ENCODE measurements around the gene FBRSL1.
"Not testable (repeated sequence)": the region's sequence is repeated elsewhere in the genome, so short reads cannot be mapped to it uniquely, and the experiment has no call there.

The FBRSL1 gene

GRCh38 chr12:132471858-132472255 is 18.1 kb upstream of the FBRSL1 start:
- no peak for DNase-seq

GRCh38 chr12:132472386-132472785 is 17.6 kb upstream of the FBRSL1 start:
- DNase-seq, result no peak

- DNase-seq, result no peak
Observed at GRCh38 chr12:132474237-132474741, 15.7 kb upstream of the FBRSL1 start.

DNA sequence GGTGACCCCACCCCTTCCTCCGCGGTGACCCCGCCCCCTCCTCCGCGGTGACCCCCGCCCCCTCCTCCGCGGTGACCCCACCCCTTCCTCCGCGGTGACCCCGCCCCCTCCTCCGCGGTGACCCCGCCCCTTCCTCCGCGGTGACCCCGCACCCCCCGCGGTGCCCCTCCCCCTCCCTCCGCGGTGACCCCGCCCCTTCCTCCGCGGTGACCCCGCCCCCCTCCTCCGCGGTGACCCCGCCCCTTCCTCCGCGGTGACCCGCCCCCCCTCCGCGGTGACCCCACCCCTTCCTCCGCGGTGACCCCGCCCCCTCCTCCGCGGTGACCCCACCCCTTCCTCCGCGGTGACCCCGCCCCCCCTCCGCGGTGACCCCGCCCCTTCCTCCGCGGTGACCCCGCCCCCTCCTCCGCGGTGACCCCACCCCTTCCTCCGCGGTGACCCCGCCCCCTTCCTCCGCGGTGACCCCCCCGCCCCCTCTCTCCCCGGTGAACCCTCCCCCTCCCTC is 15.1 kb upstream of the FBRSL1 start:
- DNase-seq, result not testable (repeated sequence)

DNA sequence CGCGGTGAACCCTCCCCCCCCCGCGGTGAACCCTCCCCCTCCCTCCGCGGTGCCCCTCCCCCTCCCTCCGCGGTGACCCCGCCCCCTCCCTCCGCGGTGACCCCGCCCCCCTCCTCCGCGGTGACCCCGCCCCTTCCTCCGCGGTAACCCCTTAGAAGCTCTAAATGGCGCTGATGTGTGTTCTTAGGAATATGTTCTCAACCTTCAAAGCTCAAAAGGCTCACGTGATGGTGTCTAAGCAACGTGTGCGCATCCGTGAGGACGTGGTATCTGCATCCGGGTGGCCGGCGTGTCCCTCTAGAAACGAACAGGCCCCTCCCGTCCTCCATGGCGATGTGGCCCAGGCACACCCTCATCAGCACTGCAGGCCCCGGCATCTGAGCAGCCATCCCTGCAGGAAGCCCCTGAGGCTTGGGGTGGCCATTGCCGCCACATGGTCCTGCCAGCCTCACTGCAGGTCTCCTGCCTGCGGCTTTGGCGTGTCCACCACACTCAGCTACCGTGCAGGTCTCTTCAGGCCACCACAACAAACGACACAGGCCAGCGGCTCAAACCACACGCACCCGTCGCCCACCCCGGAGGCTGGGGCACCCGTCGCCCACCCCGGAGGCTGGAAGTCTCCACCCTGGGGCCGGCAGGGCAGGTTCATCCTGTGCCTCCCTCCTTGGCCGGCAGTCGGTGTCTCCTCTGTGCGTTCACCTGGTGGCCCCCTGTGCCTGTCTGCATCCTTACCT is 14.5 kb upstream of the FBRSL1 start:
- peak; percentile 7 for DNase-seq

DNA sequence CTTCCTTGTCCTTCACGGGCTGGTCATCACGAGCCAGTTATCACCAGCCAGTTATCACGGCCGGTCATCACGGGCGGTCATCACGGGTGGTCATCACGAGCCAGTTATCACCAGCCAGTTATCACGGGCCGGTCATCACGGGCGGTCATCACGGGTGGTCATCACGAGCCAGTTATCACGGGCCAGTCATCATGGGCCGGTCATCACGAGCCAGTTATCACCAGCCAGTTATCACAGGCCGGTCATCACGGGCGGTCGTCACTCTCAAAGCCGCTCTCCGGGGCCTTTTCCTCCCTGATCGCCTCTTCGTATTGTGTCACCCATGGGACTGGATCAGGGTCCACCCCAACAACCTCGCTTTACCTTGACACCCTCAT is 13.9 kb upstream of the FBRSL1 start:
- DNase-seq, result no peak

- DNase-seq, result no peak
Observed at GRCh38 chr12:132476421-132476820, 13.5 kb upstream of the FBRSL1 start.

- DNase-seq, result peak; percentile 77
Observed at GRCh38 chr12:132477017-132477702, 12.8 kb upstream of the FBRSL1 start.

GRCh38 chr12:132477703-132478432 is 12.1 kb upstream of the FBRSL1 start:
- DNase-seq, result no peak

DNA sequence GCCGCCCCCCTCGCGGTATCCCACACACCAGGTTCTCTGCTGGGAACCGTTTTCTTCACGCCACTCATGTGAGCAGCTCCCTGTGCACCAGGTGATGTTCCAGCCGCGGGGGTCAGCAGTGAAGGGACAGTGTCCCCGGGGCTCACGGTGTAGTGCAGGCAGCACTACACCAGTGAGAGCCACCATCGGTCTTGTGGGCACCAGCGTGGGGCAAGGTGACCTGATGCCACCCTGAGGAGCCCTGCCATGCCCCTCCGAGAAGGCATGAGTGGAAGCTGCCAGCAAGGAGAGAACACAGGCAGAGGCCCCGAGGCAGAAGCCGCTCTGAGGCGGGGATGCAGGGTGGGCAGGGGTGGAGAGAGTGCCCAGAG is 11.5 kb upstream of the FBRSL1 start:
- no peak for DNase-seq

DNA sequence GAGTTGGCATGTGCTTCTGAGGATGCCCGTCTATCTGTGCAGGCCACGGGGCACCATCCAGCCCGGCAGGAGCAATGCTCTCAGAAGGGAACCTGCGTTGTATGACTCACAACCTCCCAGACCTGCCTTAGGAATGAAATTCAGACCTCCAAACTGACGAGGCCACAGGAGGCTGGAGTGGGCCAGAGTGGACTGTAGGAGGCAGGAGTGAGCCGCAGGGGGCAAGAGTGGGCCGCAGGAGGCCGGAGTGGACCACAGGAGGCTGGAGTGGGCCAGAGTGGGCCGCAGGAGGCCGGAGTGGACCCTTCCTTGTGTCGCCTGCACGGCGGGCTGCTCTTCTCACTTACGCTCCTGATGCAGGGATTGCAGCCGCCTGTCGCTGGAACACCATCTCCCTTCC is 11.1 kb upstream of the FBRSL1 start:
- no peak for DNase-seq

DNA sequence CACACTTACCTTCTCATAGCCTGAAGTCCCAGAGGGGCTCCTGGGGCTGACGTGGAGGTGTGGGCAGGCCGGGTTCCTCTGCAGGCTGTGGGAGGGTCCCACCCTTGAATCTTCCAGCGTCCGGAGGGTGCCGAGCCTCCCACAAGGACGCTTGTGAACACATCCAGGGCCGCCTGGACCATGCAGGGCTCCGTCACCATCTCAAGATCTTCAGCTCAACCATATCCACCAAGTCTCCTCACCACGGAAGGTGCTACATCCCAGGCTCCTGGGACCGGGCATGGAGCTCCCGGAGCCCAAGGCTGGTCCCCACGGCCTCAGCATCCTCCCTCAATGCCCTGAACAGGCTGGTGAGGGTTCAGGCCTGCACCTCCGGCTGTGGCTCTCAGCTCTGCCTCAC is 10.7 kb upstream of the FBRSL1 start:
- DNase-seq, result no peak

- DNase-seq, result no peak
Observed at GRCh38 chr12:132479938-132480622, 9.9 kb upstream of the FBRSL1 start.

DNA sequence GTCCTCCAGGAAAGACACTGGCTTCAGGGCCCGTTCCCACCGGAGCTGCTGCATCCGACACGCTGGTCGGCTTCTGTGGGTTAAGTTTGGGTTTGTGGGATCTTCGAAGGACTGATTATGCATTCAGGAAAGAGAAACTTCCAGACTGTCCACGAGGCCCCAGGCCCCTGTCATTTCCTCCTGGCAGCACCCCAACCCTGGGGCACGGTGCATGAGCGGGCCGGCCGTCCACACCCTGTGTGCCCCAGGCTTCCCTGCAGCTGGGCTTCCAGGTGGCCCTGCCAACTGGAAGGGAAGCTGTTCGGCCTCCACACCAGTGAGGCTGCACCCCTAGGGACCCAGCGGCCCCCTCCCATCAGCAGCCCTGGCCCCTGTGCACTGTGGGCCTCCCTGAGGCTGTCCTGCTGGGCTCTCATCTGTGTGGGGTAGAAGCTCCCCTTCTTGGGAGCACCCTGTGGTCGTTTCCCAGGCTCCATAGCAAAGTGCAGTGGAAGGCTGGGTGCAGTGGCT is 9.3 kb upstream of the FBRSL1 start:
- DNase-seq, result no peak

GRCh38 chr12:132481345-132481744 is 8.6 kb upstream of the FBRSL1 start:
- DNase-seq, result no peak

DNA sequence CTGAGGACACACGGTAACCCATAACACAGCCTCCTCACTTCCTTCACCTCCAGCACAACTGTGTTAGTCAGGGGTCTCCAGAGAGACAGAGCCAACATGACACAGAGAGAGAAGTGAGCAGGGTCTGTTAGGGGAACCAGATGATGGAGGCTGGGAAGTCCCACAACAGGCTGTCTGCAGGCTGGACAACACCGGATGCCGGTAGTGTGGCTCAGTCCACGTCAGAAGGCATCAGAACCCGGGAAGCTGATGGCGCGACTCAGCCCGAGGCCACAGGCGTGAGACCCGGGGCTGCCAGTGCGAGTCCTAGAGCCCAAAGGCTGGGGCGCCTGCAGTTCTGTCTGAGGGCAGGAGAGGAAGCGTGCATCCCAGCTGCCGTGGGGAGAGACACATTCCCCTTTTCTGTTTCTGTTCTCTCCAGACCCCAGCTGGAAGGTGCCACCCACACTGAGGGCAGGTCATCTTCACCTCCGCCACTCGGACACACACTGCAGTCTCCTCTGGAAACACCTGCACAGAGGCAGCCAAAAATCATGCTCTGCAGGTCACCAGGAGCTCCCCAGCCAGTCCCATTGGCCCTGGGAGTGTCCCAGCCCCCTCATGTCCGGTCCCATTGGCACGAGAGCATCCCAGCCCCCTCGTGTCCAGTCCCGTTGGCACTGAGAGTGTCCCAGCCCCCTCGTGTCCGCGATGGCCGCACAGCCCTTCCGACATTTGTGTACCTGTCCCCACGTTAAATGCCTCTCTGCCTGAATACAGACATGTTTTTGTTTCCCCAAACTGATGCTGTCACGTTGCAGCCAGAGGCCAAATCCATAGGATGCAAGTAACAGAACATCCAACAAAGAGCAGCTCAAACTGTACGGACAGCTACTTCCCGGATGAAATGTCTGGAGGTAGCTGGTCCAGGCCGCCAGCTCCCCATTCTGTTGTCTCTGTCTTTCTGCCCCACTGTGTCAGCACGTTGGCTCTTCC is 7.9 kb upstream of the FBRSL1 start:
- no peak for DNase-seq

DNA sequence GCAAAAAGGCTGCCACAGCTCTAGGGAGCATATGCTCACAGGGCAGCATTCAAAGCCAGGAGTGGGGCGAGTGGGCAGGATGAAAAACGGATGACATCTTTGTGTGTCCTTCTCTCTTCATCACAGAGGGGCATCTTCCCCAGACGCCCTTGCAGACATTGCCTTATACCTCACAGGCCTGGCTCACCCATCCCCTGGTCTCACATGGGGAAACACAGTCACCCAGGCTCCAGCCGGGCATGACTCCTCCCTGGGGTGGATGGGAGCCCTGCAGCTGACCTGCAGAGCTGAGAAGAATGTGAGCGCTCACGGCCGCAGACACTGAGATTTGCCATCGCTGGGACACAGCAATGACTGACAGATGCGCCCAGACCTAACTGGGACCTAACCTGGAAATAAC is 7.2 kb upstream of the FBRSL1 start:
- no peak for DNase-seq

DNA sequence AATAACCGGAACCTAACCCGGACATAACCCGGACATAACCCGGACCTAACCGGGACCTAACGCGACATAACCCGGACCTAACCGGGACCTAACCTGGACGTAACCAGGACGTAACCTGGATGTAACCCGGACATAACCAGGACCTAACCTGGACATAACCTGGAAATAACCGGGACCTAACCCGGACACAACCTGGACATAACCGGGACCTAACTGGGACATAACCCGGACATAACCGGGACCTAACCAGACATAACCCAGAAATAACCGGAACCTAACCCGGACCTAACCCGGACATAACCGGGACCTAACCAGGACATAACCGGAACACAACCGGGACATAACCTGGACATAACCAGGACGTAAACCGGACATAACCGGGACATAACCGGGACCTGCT is 6.7 kb upstream of the FBRSL1 start:
- DNase-seq, result no peak

DNA sequence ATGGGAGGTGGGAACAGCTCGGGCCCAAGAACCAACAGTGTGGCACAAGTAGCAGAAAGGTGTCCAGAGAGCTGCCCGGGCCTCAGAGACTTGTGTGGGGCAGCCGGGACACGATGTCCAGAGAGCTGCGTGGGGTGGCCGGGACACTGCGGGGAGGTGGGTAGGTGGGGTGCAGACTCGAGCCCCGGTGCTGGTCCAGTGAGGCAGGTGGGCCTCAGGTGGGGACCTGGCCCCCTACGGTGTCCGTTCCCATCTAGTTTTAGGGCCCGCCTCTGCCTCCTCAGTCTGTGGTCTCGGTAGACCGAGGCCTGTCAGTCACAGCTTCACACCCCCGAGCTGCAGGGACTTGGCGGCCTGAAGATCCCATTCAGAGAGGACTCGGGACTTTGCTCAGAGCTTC is 6.3 kb upstream of the FBRSL1 start:
- no peak for DNase-seq

- DNase-seq, result no peak
Observed at GRCh38 chr12:132484183-132484890, 5.6 kb upstream of the FBRSL1 start.

DNA sequence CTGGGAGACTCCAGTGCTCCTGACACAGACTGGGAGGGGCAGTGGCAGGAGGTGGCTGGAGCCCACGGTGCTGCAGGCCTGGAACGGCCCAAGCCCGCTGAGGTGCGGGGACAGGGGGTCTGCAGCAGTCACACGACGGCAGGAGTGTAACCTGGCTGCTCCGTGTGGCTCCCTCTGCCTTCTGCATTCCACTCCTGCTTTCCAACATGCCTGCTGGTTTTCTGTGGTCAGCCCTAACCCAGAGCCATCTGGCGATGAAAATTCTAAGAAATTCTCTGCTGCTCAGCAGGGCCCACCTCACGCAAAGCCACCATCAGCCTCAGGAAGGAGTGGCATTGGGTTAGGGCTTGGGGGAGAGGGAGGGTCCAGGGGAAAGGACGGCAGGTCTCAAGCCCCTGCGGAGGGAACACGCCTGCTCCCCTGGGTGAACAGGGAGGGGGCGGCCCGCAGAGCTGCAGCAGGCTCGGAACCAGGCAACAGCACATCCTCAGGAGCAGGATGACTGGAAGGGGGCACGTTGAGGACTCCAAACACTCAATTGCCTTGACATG is 5.0 kb upstream of the FBRSL1 start:
- no peak for DNase-seq

Data from OCI-M1 (cell line).